Kasumi-1 (cell line): ENCODE results near the gene KCNH4.
"Not testable (repeated sequence)": the region's sequence is repeated elsewhere in the genome, so short reads cannot be mapped to it uniquely, and the experiment has no call there.

Source experiments
- DNase-seq, 2 experiments: peaks; one replicate each; lab custom pipeline; 2025; lab: John Stamatoyannopoulos, UW

The KCNH4 gene

DNA sequence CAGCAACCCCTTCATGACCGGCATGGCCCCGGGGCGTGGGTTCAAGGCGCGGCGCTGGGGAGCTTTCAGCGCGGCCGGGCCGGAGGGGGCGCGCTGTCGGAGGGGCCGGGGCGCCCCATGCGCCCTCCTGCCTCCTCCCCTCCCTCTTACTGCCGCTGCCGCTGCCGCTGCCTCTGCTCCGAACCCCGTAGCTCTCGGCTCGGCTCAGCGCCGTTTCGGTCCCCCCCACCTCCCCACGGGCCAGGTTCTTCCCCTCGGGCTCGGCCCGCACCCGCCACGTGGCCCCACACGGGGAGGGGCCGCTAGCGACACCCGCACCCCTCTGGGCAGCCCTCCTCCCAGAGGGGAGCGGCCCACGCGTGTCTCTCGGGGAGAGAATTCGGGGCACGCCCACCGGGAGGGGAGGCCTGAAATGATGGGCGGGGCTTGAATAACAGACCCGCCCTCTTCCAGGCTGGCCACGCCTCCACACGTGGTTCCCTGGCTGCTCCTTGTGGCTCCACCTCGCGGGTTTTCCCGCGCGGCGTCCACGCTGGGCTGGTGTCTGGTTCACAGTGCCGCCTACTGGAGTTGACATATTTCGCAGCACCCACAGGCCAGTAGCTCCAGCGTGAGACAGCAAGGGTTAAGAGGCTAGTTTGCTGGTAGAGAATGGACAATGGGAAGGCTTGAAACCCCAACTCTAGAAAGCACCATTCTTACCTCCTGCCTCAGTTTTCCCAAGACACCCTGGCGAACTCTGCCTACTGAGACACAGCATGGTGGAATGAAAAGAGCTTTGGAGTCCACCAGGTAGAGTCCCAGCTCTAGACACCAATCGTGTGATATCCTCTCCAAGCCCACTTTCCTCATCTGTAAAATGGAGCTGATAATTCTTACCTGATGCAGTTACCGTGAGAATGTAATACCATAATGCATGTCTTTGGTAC is at the start of gene KCNH4:
Gene KCNH4 (minus strand): TSS at position 221 of the 929 bp plus-strand sequence. CDS start 197 bp downstream, at position 24.
- peak; percentile 73 to 74 for DNase-seq

DNA sequence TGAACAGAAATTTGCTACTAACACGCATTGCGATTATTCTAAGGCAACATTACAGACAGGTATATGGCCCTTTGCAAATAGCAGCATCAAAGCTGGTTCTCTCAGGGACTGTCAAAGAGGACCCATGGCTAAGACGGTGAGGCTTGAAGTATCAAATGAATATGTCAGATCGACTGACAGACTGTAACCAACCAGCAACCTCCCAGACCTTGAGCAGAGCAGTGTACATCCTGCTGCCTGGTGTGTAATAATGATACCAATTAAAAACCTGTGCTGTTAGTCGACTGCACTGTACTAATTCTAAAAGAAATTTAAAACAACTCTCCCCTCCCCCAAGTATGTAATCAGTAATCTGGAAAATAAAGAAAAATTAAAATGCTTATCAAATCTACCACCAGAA is 49.3 kb upstream of the KCNH4 start:
- DNase-seq, result no peak

DNA sequence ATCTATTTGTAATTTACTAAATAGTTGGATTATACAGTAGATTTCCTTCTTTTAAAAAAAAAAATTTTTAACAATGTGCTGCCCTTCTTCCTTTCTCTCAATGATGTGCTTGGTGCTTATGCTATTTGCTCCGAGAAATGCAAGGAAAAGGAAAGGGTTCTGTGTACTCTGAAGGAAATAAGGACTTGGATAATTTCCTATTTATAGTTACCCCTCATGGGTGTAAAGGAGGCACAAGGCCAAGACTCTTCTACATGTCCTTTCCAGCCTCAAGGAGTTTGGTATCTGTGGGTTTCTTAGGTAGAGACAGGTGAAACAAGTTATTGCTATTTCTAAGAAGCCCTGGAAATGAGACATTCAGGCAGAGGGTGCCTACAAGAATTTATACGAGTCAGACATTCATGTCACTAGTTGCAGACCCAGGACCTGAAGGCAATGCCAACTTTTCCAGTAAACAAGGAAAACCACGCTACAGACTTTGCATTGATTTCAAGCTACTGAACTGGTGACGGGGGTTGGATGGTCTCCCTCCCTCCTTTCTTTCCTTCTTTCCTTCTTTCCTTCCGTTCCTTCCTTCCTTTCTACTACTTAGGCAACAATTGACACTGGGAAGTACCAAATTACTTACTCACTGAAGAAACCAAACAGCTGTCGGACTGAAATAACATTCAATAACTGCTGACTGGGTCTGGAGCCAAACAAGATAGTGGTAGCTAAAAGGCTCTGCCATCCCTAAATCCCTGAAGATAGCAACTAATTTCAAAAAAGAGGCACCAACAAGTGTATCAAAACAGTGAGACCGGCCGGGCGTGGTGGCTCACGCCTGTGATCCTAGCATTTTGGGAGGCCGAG is 47.1 kb upstream of the KCNH4 start:
- no peak for DNase-seq

DNA sequence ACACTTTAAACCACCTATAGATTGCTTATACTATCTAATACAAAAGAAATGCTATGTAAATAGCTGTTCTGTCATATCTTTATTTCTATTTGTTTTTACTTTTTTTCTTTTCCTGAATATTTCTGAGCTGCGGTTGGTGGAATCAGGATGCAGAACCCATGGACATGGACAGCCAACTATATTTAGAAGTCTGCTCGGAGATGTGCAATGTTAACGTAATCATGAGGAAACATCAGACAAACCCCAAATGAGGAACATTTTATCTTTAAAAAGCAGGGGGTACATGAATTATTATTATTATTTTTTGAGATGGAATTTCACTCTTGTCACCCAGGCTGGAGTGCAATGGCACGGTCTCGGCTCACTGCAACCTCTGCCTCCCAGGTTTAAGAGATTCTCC is 44.7 kb upstream of the KCNH4 start:
- no peak for DNase-seq

DNA sequence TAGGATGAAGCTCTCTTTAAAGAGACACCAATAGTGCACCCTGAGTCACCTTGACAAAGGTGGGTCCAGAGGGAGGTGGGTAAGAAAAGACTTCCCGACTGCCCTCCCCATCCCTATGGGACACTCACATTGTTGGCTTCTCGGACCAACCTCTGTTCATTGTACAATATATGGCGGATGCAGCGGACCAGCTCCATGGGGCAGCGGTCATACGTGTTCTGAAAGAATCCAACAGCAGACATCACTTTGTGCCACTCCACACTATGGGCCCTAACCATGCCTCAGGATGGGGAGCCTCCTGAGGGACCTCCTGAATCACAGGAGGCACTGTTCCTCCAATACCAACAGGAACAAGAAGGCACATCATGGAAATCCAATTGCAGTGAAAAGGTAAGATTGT is 43.7 kb upstream of the KCNH4 start:
- DNase-seq, result no peak

GRCh38 chr17:42221886-42222745 is 41.2 kb upstream of the KCNH4 start:
- DNase-seq, result peak; percentile 82 to 91

GRCh38 chr17:42219280-42219679 is 38.3 kb upstream of the KCNH4 start:
- DNase-seq, result not testable (repeated sequence)

DNA sequence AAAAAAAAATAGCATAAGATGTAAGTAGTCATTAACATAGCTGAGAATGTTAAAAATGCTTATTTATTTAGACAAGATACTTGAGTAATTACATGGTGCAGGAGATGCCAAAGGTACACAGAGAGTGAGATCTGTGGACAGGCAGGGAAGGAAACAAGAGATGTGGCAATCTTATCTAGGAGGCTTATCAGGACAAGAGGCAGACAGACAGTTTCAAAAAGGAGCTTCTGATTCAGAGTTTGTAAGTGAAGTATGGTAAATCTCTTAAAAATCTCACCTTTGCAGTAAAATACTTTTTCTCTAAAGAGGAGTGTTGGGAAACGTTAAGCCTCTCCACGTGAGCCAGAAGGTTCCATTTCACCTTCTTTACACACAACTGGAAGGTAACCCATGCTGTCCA is 33.2 kb upstream of the KCNH4 start:
- DNase-seq, result no peak

DNA sequence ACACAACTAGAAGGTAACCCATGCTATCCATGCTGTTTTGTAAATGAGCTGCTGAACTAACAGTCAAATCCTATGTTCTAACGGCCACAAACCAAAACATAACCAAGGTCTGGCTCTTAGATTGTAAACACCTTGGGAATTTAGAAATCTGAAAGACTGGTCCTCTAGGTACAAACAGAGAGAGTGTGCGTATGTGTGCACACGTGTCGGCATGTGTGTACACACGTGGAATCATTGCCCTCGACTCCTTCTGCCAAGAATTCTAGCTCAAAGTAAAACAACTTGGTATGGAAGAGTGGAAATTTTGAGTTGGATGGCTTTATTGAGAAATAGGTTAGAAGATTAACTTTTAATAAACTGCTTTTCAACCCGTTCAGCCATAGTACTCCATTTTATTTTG is 31.4 kb upstream of the KCNH4 start:
- DNase-seq, result no peak

DNA sequence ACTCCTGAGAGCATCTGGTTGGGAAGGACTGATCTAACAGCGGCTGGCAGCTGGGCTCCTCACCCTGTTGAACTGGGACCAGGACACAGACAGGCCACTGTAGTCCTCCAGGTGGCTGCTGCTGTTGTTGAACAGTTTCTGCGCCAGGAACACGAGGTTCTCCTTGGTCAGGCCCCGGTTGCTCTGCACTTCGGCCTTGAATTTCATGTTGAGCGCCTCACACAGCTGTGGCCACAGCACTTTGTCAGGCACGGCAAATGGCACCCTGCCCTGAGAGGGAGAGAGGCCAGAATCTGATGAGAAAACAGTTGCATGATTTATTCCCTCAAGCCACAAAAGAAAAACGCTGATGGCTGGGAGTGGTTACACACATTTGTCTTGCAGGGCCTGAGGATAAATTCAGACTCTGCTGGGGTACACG is 31.0 kb upstream of the KCNH4 start:
- DNase-seq, result not testable (repeated sequence)

GRCh38 chr17:42210046-42210445 is 29.1 kb upstream of the KCNH4 start:
- no peak for DNase-seq

DNA sequence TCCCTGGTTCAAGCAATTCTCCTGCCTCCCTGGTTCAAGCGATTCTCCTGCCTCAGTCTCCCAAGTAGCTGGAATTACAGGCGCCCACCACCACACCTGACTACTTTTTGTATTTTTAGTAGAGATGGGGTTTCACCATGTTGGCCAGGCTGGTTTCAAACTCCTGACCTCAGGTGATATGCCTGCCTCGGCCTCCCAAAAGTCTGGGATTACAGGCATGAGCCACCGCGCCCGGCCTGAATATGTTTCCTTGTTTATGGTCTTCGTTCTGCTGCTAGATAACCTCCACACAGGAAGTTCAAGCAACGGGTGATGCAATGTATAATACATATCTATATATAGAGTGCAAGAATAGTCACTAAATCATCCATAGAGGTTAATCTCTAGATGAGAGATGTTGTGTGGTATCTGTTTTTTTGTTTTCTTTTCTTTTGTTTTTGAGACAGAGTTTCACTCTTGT is 25.2 kb upstream of the KCNH4 start:
- DNase-seq, result not testable (repeated sequence)

DNA sequence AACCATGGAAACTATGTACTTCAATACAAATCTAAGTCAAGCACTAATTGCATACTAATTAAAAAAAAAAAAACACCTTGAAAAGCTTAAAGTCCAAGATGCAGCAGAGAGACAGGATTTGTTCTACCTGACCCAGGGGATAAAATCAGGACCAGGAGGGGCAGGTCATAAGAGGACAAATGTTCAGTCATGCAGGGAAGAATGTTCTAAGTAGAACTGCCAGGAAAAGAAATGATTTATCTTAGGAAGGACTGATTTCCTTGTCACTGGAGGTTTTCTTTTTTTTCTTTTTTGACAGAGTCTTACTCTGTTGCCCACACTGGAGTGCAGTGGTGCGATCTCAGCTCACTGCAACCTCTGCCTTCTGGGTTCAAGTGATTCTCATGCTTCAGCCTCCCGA is 22.4 kb upstream of the KCNH4 start:
- no peak for DNase-seq

DNA sequence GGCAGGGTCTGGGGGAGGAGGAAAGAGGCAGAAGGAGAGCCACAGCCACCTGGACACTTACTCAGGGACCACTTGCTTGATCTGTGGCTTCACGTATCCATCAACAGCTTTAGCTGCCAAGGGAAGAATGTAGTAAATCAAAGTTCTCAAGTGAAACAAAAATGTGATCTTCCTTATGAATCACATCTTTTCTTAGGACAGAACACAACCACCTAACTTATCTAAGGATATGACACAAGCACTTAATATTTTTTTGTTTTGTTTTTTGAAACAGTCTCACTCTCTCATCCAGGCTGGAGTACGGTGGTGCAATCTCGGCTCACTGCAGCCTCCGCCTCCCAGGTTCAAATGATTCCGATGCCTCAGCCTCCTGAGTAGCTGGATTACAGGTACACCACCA is 21.8 kb upstream of the KCNH4 start:
- DNase-seq, result no peak

DNA sequence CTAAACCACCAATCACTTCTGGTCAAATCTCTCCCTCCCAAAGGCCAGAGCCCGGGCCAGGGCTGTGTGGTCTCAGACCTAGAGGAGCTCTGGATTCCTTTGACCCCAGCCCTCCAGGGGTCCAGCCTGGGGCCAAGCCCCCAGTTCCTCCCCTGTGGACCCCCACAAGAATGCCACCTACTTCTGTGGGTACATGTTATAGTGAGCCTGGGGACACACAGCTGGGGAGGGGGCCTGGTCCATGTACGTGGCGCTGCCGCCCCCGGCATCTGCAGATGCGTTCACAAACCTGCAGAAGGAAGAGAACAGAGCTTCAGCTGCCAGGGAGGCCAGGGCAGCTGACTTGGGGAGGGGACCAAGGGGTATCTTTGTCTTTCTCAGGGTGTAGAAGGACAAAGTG is 21.2 kb upstream of the KCNH4 start:
- no peak for DNase-seq

DNA sequence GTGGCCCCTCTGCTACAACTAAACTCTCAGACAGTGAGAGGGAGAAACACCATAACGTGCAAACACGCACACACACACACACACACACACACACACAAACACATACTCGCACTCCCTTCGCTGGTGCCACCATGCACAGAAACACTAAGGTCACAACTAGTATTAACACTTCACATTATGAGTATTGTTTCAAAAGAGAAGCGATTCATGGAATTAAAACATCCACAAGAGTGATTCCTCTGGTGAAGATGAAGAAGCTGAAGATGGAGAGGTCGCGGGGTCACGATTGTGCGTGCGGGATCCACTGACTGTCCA is 20.5 kb upstream of the KCNH4 start:
- no peak for DNase-seq

- DNase-seq, result no peak
These were observed 19.9 kb upstream of the KCNH4 start for GRCh38 chr17:42200706-42201457.

DNA sequence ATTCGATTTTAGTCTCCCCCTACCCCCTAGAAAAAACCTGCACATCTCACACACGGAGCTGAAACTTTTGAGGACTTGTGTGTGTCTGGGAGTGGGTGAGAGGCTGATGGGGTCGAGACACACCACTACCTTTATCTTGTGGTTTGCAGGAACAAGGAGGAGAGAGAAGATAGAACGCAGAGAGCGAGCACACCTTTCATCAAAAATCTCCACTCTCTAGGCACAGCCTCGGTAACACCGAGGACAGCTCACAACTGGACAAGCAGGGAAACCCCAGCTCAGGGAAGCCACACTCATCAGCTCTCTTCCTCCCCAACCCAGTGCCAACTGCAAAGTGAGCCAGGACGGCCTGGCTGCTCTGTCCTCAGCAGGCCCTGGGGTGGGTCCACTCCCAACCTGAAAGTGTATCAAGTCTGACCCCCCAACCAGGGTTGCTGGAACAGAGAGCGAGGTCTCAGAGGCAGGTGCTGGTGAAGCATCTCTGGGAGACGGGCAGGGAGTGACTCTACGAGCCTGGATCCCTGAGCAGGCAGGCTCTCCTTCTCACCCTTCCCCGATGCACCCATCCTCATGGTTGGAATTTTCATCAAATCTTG is 18.6 kb upstream of the KCNH4 start:
- DNase-seq, result no peak

DNA sequence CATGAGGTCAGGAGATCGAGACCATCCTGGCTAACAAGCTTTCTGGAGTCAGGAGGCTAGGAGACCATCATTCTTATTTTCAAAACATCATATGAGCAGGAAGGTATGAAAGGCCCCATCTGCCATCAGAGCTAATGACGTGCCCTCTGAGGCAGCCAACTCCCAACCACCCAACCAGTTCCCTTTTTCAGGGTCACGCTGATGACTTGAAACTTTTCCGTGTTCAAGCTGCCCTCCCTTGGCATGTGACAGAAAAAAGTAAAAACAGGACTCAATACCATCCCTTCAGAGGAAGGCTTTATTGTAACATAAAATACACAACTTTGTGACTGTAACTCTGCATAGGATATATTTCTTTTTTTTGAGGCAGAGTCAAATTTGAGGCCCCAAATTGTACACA is 18.0 kb upstream of the KCNH4 start:
- DNase-seq, result peak; percentile 58 to 66

GRCh38 chr17:42197564-42198156 is 16.7 kb upstream of the KCNH4 start:
- DNase-seq, result no peak
